Ovary (tissue), 9 donors: ENCODE measurements around the gene P2RY8. TPM values are rescaled to one million over a fixed set of nuclear protein-coding genes. Genes with fewer than 3 reads are reported as not detected.

Experiments used
- DNase-seq, 5 donors: peaks; one replicate each; pipeline ENCODE4 v3.0.0-alpha.2; 2019 to 2020
- H3K27ac ChIP-seq, 2 donors: fragments of 200-600 bp; one replicate each; pipeline versions ENCODE4 v1.5.1 to v1.8.0; 2019 to 2022
- H3K27me3 ChIP-seq: fragments of 200-600 bp; one replicate; pipeline ENCODE4 v1.8.0; 2022
- H3K36me3 ChIP-seq: fragments of 200-600 bp; sonication (generic); one replicate; pipeline ENCODE4 v1.5.1; 2019
- H3K4me1 ChIP-seq: one replicate; pipeline ENCODE4 v1.8.1; 2013; ENCODE audit warnings: mild to moderate bottlenecking, moderate library complexity; ENCODE audit not compliant: insufficient read depth
- H3K4me3 ChIP-seq: fragments of 200-600 bp; sonication (generic); one replicate; pipeline ENCODE4 v1.5.1; 2017
- H3K9me3 ChIP-seq, 2 donors: fragments of 200-600 bp in 1 of 2; sonication (generic) in 1 of 2; one replicate each; pipeline versions ENCODE4 v1.5.1 to v1.8.1; 2013 to 2019; ENCODE audit warnings: mild to moderate bottlenecking in 1 of 2, moderate library complexity in 1 of 2
- EP300 ChIP-seq: sonication (generic); formaldehyde crosslinking; IDR thresholded peaks from one replicate; pipeline ENCODE4 v1.6.1; 2017; ENCODE audit warnings: antibody characterized with exemption
- POLR2A ChIP-seq: fragments of 450-650 bp; IDR thresholded peaks from one replicate; pipeline ENCODE4 v1.6.1; 2017; ENCODE audit warnings: antibody characterized with exemption, mild to moderate bottlenecking, moderate library complexity
- WGBS, 3 donors: extraction: QIAGEN DNeasy Blood & Tissue Kit in 1 of 3; methylation state at CpG; one replicate each; pipeline versions ENCODE4 v1.1.5 to v1.1.7; 2013 to 2017; 5-methylcytosine and 5-hydroxymethylcytosine counted together
- intact Hi-C, 4 donors: fragments of 100-400 bp; cut with DNase I; formaldehyde crosslinking; loops; one replicate each; pipeline versions ENCODE4 v1.11.0 to v1.15.1; 2022 to 2023
- polyA plus RNA-seq, 2 donors: library from polyadenylated mRNA; stranded (reverse); fragments of 200-250 nt in 1 of 2; fragments of 350-450 nt in 1 of 2; fragmentation: Illumina TruSeq in 1 of 2; extraction: RNeasy Lipid Tissue Mini Kit (QIAGEN cat#74804) in 1 of 2; gene quantifications; one replicate each; pipeline ENCODE4 v1.2.3, GENCODE V29; 2013 to 2014
- total RNA-seq, 7 donors: library from RNA; depleted of rRNA in 2 of 7; stranded (reverse); fragments of >200 nt in 2 of 7; fragmentation: NEBNext Ultra II Directional in 3 of 7; extraction: Animal tissue kit (Norgen Biotek cat#: 25700) in 3 of 7; gene quantifications; one replicate each; pipeline versions ENCODE4 v1.1.0 to v1.2.4, GENCODE V29; 2016 to 2023
- TF ChIP-seq, protein P1 (sequence below), 3 donors: fragments of 450-650 bp in 2 of 3; fragments of 200-600 bp in 1 of 3; IDR thresholded peaks; one replicate each; pipeline versions ENCODE4 v1.5.1 to v1.8.0; 2016 to 2022; ENCODE audit warnings: antibody characterized with exemption in 3 of 3, mild to moderate bottlenecking in 1 of 3
- donor health status: DM: no; HTN: no; CAD: no; lungs with moderate emphysema.
- donor health status: DM: no; HTN: no; CAD: no.
- donor health status: Bipolar disorder and iron deficiency.
- donor health status: DM: yes; HTN: yes; CAD: no.
- donor health status: DM: no; HTN: no; CAD: no.
- donor health status: DM: yes; HTN: yes; CAD: no.

Gene P2RY8
- total and polyA plus RNA-seq, 9 donors = 0.48 to 1.4 (median 0.99) TPM

DNA sequence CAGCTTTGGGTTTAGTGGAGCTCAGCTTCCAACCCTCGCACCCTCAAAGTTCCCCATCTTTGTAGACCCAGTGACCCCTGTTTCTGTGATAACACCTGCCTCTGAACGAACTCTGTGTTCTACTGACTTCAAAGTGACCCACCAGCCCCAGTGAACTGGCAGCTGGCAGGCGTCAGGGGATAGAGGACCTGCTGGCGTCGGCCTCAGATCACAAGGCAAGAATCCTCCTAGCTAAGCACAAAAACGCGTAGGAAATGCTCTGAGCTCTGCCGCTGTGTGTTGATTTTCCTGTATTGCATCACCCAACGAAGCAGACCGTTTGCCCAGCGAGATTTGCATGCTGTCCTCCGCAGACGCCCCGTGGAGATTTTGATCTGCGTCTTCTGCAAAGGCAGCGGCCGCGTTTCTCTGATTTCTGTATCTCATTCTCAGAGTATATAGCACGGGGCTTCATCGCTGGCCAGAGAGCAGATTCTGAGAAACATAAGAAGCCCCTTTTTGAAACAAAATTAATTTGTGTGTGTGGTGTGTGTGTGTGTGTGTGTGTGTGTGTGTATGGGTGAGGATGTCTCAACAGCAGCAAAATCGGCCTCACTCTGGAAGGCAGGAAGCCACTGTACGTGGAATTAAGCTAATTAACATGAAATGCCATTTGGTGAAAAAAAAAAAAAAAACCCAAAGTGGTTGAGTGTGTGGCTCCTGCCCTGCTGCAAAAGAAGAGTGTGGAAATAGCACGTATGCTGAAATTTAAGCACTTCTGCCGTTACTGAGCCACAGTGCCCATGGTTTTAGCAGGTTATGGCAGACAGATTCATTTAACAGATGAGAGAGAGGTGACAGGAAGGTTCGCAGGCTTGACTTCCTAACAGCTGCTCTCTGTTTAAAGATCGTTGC, 55.1 kb downstream of the P2RY8 start:
- DNase-seq = peak in 2 of 5 donors; percentile 59 to 63
- H3K4me3 ChIP-seq = no peak overlapping the region

DNA sequence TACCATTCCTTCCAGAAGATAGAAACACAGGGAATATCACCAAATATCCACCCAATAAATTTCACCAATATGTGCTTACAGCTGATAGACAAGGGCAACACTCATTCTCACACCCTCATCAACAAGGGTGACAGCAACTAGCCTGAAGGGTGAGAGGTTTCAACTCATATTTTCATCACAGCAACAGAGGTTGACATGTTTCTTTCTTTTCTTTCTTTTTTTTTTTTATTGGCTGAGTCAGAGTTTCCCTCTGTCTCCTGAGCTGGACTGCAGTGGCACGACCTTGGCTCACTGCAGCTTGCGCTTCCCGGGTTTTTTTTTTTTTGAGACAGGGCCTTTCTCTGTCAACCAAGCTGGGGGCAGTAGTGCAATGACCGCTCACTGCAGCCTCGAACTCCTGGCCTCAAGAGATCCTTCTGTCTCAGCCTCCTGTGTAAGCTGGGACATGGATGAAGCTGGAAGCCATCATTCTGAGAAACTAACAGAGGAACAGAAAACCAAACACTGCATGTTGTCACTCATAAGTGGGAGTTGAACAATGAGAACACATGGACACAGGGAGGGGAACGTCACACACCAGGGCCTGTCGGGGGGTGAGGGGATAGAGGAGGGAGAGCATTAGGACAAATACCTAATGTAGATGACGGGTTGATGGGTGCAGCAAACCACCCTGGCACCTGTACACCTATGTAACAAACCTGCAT, 56.8 kb downstream of the P2RY8 start:
- 76 to 80% (median 78%) methylated on average over 8 of the region's 8 CpGs for WGBS, 3 donors
- intact Hi-C loops = no loop called here
- no peak for TF ChIP-seq POLR2A
- TF ChIP-seq, protein P1, sequence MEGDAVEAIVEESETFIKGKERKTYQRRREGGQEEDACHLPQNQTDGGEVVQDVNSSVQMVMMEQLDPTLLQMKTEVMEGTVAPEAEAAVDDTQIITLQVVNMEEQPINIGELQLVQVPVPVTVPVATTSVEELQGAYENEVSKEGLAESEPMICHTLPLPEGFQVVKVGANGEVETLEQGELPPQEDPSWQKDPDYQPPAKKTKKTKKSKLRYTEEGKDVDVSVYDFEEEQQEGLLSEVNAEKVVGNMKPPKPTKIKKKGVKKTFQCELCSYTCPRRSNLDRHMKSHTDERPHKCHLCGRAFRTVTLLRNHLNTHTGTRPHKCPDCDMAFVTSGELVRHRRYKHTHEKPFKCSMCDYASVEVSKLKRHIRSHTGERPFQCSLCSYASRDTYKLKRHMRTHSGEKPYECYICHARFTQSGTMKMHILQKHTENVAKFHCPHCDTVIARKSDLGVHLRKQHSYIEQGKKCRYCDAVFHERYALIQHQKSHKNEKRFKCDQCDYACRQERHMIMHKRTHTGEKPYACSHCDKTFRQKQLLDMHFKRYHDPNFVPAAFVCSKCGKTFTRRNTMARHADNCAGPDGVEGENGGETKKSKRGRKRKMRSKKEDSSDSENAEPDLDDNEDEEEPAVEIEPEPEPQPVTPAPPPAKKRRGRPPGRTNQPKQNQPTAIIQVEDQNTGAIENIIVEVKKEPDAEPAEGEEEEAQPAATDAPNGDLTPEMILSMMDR (IDR thresholded peaks at IDR 0.05) = no peak
- TF ChIP-seq EP300 = no peak
- no peak overlapping the region for H3K4me3 ChIP-seq
- H3K4me1 ChIP-seq = no peaks in the 10 kb centered on the region
- no peaks in the 10 kb centered on the region for H3K27me3 ChIP-seq
- H3K27ac ChIP-seq = no peak overlapping the region
- no peaks in the 10 kb centered on the region for H3K36me3 ChIP-seq
- H3K9me3 ChIP-seq = no peaks in the 10 kb centered on the region
- no peak for DNase-seq

More for the DNA sequence above, 55.1 kb downstream of the P2RY8 start:
- H3K27ac ChIP-seq = no peak overlapping the region
- intact Hi-C loops = no loop called here
- 12 to 20% (median 12%) methylated on average over 26 of the region's 26 CpGs for WGBS, 3 donors
- H3K9me3 ChIP-seq = no peaks in the 10 kb centered on the region
- H3K27me3 ChIP-seq = no peaks in the 10 kb centered on the region
- TF ChIP-seq, protein P1 (IDR thresholded peaks at IDR 0.05) = no peak
- H3K36me3 ChIP-seq = no peaks in the 10 kb centered on the region
- no peaks in the 10 kb centered on the region for H3K4me1 ChIP-seq

DNA sequence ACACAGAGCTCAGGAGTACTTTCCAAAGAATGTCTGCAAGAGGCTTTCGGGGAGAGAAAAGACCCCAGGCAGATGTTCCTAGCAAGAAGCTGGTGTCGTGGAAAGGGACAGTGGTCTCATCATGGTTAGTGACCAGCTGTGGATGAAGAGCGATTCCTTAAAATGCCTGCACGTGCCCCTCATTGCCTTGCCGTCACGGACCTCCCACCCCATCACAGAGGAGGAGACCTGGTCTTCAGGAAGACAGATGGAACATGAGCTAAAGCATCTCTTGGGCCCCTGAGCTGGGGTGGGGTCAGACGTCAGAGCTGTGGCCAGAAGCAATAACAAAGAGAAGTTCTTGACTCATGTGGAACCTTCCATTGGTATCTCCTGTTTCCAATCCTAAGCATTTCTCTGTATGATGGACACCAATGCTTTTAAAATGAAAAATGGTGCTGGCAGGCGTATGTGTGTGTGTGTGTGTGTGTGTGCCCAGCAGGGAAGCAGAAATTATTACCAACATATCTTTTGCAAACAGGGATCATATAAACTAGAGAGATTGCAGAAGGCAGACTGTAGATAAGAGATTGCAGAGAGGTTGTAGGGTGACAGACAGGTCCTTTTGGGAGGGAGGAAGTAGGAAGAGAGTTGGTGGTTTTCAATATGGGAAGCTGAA, 59.1 kb downstream of the P2RY8 start:
- Histone ChIP-seq H3K4me3 (no peak overlapping the region), H3K27me3 (no peaks in the 10 kb centered on the region), H3K9me3 (no peaks in the 10 kb centered on the region), H3K36me3 (no peaks in the 10 kb centered on the region), H3K27ac (no peak overlapping the region), H3K4me1 (no peaks in the 10 kb centered on the region)
- 71 to 79% (median 73%) methylated on average over 8 of the region's 8 CpGs for WGBS, 3 donors
- TF ChIP-seq EP300 (no peak), POLR2A (no peak)
- TF ChIP-seq, protein P1 (IDR thresholded peaks at IDR 0.05) = no peak
- DNase-seq = no peak
- intact Hi-C loops = no loop called here

DNA sequence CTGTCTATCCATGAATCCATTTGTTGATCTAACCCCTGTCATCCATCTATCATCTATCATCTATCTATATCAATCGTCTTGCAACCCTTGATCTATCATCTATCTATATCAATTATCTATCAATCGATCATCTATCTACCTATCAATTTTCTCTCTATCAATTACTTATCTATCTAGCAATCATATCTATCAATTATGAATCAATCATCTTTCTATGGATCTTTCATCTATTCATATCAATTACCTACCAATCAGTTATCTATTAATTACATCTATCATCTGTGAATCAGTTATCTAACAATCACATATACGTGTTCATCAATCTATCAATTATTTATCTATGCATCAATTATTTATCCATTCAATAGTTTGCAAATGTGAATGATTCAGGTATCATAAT, 59.8 kb downstream of the P2RY8 start:
- no peaks in the 10 kb centered on the region for H3K27me3 ChIP-seq
- no peaks in the 10 kb centered on the region for H3K4me1 ChIP-seq
- DNase-seq = no peak
- H3K4me3 ChIP-seq = no peak overlapping the region
- no peaks in the 10 kb centered on the region for H3K9me3 ChIP-seq
- TF ChIP-seq POLR2A = no peak
- TF ChIP-seq, protein P1 (IDR thresholded peaks at IDR 0.05) = no peak
- TF ChIP-seq EP300 = no peak
- H3K27ac ChIP-seq = no peak overlapping the region
- WGBS, 3 donors = 67 to 90% (median 80%) methylated on average over 3 of the region's 3 CpGs
- intact Hi-C loops = no loop called here
- H3K36me3 ChIP-seq = no peaks in the 10 kb centered on the region
